ENCODE measurements around the gene MKRN2.

The MKRN2 gene

GRCh38 chr3:12557473-12558100 lies 700 bp downstream of the MKRN2 start:
- no peak for DNase-seq

- no peak for DNase-seq
These were observed 1.8 kb downstream of the MKRN2 start for GRCh38 chr3:12558706-12559105.

GRCh38 chr3:12559520-12559919 lies 2.6 kb downstream of the MKRN2 start:
- no peak for DNase-seq

- no peak for DNase-seq
These were observed 3.8 kb downstream of the MKRN2 start for GRCh38 chr3:12560505-12561190.

- DNase-seq = no peak
These were observed 4.5 kb downstream of the MKRN2 start for GRCh38 chr3:12561397-12561796.

GRCh38 chr3:12562451-12562850 lies 5.6 kb downstream of the MKRN2 start:
- no peak for DNase-seq

GRCh38 chr3:12566976-12567375 lies 10.1 kb downstream of the MKRN2 start:
- DNase-seq = no peak

- no peak for DNase-seq
These were observed 11.9 kb downstream of the MKRN2 start for GRCh38 chr3:12568747-12569146.

GRCh38 chr3:12569836-12570235 lies 12.9 kb downstream of the MKRN2 start:
- no peak for DNase-seq

- DNase-seq = no peak
These were observed 15.1 kb downstream of the MKRN2 start for GRCh38 chr3:12571986-12572385.

GRCh38 chr3:12574131-12574530 lies 17.2 kb downstream of the MKRN2 start:
- no peak for DNase-seq

GRCh38 chr3:12574661-12575060 lies 17.8 kb downstream of the MKRN2 start:
- no peak for DNase-seq

GRCh38 chr3:12577379-12577778 lies 20.5 kb downstream of the MKRN2 start:
- no peak for DNase-seq

GRCh38 chr3:12578742-12579141 lies 21.9 kb downstream of the MKRN2 start:
- no peak for DNase-seq

GRCh38 chr3:12579456-12579855 lies 22.6 kb downstream of the MKRN2 start:
- DNase-seq = no peak

- DNase-seq = no peak
These were observed 23.0 kb downstream of the MKRN2 start for GRCh38 chr3:12579905-12580304.

GRCh38 chr3:12582730-12583129 lies 25.8 kb downstream of the MKRN2 start:
- no peak for DNase-seq

- DNase-seq = no peak
These were observed 26.4 kb downstream of the MKRN2 start for GRCh38 chr3:12583280-12583679.

GRCh38 chr3:12584083-12584482 lies 27.2 kb downstream of the MKRN2 start:
- no peak for DNase-seq

GRCh38 chr3:12585181-12585580 lies 28.3 kb downstream of the MKRN2 start:
- DNase-seq = no peak

- no peak for DNase-seq
These were observed 29.1 kb downstream of the MKRN2 start for GRCh38 chr3:12585970-12586369.

GRCh38 chr3:12586403-12586802 lies 29.5 kb downstream of the MKRN2 start:
- DNase-seq = no peak

- DNase-seq = no peak
These were observed 31.4 kb downstream of the MKRN2 start for GRCh38 chr3:12588039-12589009.

- no peak for DNase-seq
These were observed 33.2 kb downstream of the MKRN2 start for GRCh38 chr3:12590096-12590495.
